Activated CD4-positive, alpha-beta T cell treated with anti-CD3 and anti-CD28 coated beads for 24 hours (primary cell): Measurements from ENCODE around the gene KRTAP4-9.
"Not testable (repeated sequence)": the region's sequence is repeated elsewhere in the genome, so short reads cannot be mapped to it uniquely, and the experiment has no call there.

Experiments
- DNase-seq, 2 donors: peaks; one replicate each; pipeline ENCODE4 v3.0.0-alpha.2; 2020; ENCODE audit warnings: low read depth in 2 of 2

The KRTAP4-9 gene

GRCh38 chr17:41127371-41127770 is 22.2 kb downstream of the KRTAP4-9 start:
- DNase-seq: no peak

- no peak for DNase-seq
Measured at GRCh38 chr17:41131979-41132378, 26.8 kb downstream of the KRTAP4-9 start.

GRCh38 chr17:41133880-41134735 is 28.9 kb downstream of the KRTAP4-9 start:
- DNase-seq: no peak

- DNase-seq: not testable (repeated sequence)
Measured at GRCh38 chr17:41139865-41140264, 34.7 kb downstream of the KRTAP4-9 start.

GRCh38 chr17:41140360-41141131 is 35.4 kb downstream of the KRTAP4-9 start, which contains the start of gene KRTAP4-6:
TSS of gene KRTAP4-6 (minus strand) at chr17:41140544. CDS start at chr17:41140487, 57 bp downstream.
- no peak for DNase-seq

GRCh38 chr17:41141361-41141760 is 36.2 kb downstream of the KRTAP4-9 start:
- no peak for DNase-seq

GRCh38 chr17:41144846-41145245 is 39.7 kb downstream of the KRTAP4-9 start:
- DNase-seq: no peak

- DNase-seq: no peak
Measured at GRCh38 chr17:41145261-41145660, 40.1 kb downstream of the KRTAP4-9 start.

GRCh38 chr17:41147531-41148204 is 42.5 kb downstream of the KRTAP4-9 start:
- no peak for DNase-seq

GRCh38 chr17:41148971-41149651 is 43.9 kb downstream of the KRTAP4-9 start:
- DNase-seq: not testable (repeated sequence)

- no peak for DNase-seq
Measured at GRCh38 chr17:41149652-41149985, 44.4 kb downstream of the KRTAP4-9 start, which contains the start of gene KRTAP4-5. TSS of gene KRTAP4-5 (minus strand) at chr17:41149825. CDS start at chr17:41149767, 58 bp downstream.

- no peak for DNase-seq
Measured at GRCh38 chr17:41150026-41150425, 44.8 kb downstream of the KRTAP4-9 start.

- DNase-seq: no peak
Measured at GRCh38 chr17:41151525-41151924, 46.3 kb downstream of the KRTAP4-9 start.

- no peak for DNase-seq
Measured at GRCh38 chr17:41153856-41154255, 48.7 kb downstream of the KRTAP4-9 start.
